ENCODE data around the gene KMT2D. TPM values are rescaled to one million over a fixed set of nuclear protein-coding genes. Genes with fewer than 3 reads are reported as not detected.
A peak's percentile ranks its signal among the peaks of the same experiment; 100 is the strongest.
"Not testable (repeated sequence)": the region's sequence is repeated elsewhere in the genome, so short reads cannot be mapped to it uniquely, and the experiment has no call there.

KMT2D gene
- total RNA-seq, 1 donor from 2014 or later = 106 TPM

DNA sequence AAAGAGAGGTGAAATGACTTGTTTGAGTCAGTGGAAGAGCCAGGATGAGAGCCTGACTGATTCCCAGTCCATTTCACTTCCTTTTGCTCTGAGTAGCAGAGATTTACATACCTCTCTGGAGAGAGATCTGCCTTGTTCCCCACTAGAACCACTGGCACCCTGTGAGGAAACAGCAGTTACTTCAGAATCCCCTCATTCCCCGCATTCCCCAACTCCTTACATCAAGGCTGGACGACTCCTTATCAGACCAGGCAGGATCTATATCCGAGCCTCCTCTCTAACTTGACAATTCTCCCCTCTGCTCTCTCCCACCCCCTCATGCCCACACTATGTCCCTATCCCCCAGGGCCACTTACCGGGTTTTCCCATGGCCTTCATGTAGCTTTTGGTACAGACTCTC lies 5.5 kb upstream of the KMT2D start:
- intact Hi-C loops (cut with DNase I) = loop anchor here (10.0 kb wide), 1 partner anchor 279 kb away; the partner anchor contains the start of gene DNAJC22
- TF ChIP-seq, protein P1, sequence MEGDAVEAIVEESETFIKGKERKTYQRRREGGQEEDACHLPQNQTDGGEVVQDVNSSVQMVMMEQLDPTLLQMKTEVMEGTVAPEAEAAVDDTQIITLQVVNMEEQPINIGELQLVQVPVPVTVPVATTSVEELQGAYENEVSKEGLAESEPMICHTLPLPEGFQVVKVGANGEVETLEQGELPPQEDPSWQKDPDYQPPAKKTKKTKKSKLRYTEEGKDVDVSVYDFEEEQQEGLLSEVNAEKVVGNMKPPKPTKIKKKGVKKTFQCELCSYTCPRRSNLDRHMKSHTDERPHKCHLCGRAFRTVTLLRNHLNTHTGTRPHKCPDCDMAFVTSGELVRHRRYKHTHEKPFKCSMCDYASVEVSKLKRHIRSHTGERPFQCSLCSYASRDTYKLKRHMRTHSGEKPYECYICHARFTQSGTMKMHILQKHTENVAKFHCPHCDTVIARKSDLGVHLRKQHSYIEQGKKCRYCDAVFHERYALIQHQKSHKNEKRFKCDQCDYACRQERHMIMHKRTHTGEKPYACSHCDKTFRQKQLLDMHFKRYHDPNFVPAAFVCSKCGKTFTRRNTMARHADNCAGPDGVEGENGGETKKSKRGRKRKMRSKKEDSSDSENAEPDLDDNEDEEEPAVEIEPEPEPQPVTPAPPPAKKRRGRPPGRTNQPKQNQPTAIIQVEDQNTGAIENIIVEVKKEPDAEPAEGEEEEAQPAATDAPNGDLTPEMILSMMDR (IDR thresholded peaks at IDR 0.05) = no peak
- no peak for DNase-seq (ENCODE audit: low spot score in 2 of 2)
- H3K27me3 ChIP-seq = no peaks in the 10 kb centered on the region
- H3K4me1 ChIP-seq = peaks cover 8 to 10% of the 10 kb centered on the region in 2 donors
- H3K9me3 ChIP-seq = no peaks in the 10 kb centered on the region
- no peaks in the 10 kb centered on the region for H3K36me3 ChIP-seq
- H3K27ac ChIP-seq = no peak overlapping the region
- H3K4me3 ChIP-seq = no peak overlapping the region

DNA sequence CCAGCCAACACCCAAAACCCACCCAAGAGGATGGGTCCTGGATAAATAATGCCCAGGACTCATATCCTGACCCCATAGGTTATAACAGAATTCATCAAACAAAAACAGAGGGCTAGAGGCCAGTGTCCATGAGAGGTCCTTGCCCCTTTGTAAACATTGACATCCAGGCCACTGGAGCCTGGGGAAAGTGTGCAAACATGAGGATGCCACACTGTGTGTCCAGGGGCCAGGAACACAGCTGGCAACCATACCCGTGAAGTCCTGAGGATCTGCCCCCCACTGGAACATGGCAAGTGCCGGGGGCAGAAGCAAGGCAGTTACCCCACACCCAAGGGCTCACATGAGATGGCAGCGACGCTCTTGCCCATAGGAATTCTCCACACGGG lies 4.2 kb upstream of the KMT2D start:
- Histone ChIP-seq H3K9me3 (no peaks in the 10 kb centered on the region), H3K36me3 (no peaks in the 10 kb centered on the region), H3K27me3 (no peaks in the 10 kb centered on the region), H3K4me1 (peaks cover 3% of the 10 kb centered on the region in 2 donors), H3K4me3 (no peak overlapping the region), H3K27ac (no peak overlapping the region)
- TF ChIP-seq, protein P1 (IDR thresholded peaks at IDR 0.05) = no peak
- intact Hi-C loops (cut with DNase I) = loop anchor here (1.0 to 10.0 kb wide), 2 partner anchors 57 to 280 kb away; partner anchors contain the start of gene DNAJC22
- DNase-seq (ENCODE audit: low spot score in 2 of 2) = no peak

DNA sequence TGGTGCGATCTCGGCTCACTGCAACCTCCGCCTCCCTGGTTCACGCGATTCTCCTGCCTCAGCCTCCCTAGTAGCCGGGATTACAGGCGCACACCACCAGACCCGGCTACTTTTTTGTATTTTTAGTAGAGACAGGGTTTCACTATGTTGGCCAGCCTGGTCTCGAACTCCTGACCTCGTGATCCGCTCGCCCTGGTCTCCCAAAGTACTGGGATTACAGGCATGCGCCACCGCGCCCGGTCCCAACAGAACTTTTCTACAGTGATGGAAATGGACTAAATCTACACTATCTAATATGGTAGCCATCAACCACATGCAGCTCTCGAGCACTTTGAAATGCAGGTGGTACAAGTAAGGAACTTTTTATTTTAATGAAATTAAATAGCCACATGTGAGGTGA lies 1.3 kb upstream of the KMT2D start:
- H3K36me3 ChIP-seq = not testable (repeated sequence)

DNA sequence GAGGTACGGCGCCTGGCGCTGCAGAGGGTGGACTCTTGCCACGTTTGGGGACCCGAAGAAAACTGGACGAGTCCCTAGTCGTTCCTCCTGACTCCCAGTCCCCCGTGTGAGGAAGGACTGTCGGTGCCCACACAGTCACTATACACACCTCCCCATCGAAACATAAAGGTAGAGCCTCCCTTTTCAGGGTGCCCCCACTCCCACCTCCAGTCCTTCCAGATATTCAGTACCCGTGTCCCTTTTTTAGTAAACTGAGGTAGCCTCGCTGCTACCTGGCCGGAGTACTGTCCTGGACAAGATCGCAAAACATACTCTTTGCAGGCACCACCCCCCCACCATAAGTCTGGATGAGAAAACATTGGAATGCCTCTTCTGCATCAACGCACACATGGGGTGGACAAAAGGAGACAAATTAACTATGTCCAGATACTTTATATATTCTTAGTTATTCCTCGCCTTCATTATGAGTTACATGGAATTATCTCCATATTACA lies 610 bp upstream of the KMT2D start:
- Histone ChIP-seq H3K4me3 (peak overlapping the region; percentile 96 to 97), H3K27ac (peak overlapping the region; percentile 94 to 98), H3K36me3 (no peaks in the 10 kb centered on the region), H3K27me3 (no peaks in the 10 kb centered on the region), H3K9me3 (no peaks in the 10 kb centered on the region), H3K4me1 (peaks cover 8 to 18% of the 10 kb centered on the region in 2 donors)
- no peak for DNase-seq (ENCODE audit: low spot score in 2 of 2)
- TF ChIP-seq, protein P1 (IDR thresholded peaks at IDR 0.05) = no peak
- intact Hi-C loops (cut with DNase I) = loop anchor here (10.0 kb wide), 1 partner anchor 284 kb away; the partner anchor contains the start of gene DNAJC22

More for the DNA sequence above, 1.3 kb upstream of the KMT2D start:
- H3K27ac ChIP-seq; H3K27me3 ChIP-seq; DNase-seq (ENCODE audit: low spot score in 2 of 2); H3K9me3 ChIP-seq: not testable (repeated sequence)
- peaks cover 7 to 17% of the 10 kb centered on the region in 2 donors for H3K4me1 ChIP-seq
- peak overlapping the region in 1 of 2 donors; percentile 96 for H3K4me3 ChIP-seq
- intact Hi-C loops (cut with DNase I) = loop anchor here (2.0 to 10.0 kb wide), 2 partner anchors 173 to 283 kb away; partner anchors contain the start of gene DNAJC22

GRCh38 chr12:49059299-49060171 lies 1.1 kb downstream of the KMT2D start:
- H3K27me3 ChIP-seq = no peaks in the 10 kb centered on the region
- H3K9me3 ChIP-seq = no peaks in the 10 kb centered on the region
- TF ChIP-seq, protein P1 (IDR thresholded peaks at IDR 0.05) = no peak
- peaks cover 8 to 31% of the 10 kb centered on the region in 2 donors for H3K4me1 ChIP-seq
- intact Hi-C loops (cut with DNase I) = loop anchor here (1.0 to 10.0 kb wide), 3 partner anchors 11 to 285 kb away; partner anchors contain the start of genes DNAJC22 and PRKAG1
- H3K36me3 ChIP-seq = peaks cover 6% of the 10 kb centered on the region in 2 donors
- H3K27ac ChIP-seq = peak overlapping the region; percentile 94 to 98
- no peak for DNase-seq (ENCODE audit: low spot score in 2 of 2)
- peak overlapping the region; percentile 96 to 97 for H3K4me3 ChIP-seq

DNA sequence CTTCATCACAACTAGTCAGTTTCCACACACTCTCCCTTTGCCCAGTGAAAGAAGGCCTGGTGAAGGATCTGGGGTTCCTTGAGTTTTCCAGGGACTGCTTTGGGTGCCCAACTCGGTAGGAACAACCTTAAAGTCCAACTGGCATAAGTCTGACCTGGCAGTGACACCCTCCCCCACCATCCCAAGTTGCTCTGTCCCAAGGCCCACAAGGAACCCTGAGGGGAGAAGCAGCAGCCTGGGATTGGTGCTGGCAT lies 1.6 kb downstream of the KMT2D start:
- DNase-seq (ENCODE audit: low spot score in 2 of 2) = no peak
- Histone ChIP-seq H3K4me3 (peak overlapping the region; percentile 96 to 97), H3K27me3 (no peaks in the 10 kb centered on the region), H3K4me1 (peaks cover 8 to 31% of the 10 kb centered on the region in 2 donors), H3K27ac (peak overlapping the region; percentile 94 to 98), H3K9me3 (no peaks in the 10 kb centered on the region), H3K36me3 (peaks cover 11 to 12% of the 10 kb centered on the region in 2 donors)
- intact Hi-C loops (cut with DNase I) = loop anchor here (5.0 kb wide), 1 partner anchor 42 kb away; the partner anchor contains the start of gene PRKAG1
- TF ChIP-seq, protein P1 (IDR thresholded peaks at IDR 0.05) = no peak
